Measurements from ENCODE around the gene TRIM72.

- TF ChIP-seq POLR2AphosphoS5 (IDR thresholded peaks at IDR 0.05), result no peak
- TF ChIP-seq CTCF (IDR thresholded peaks at IDR 0.05), result no peak
- no peak for TF ChIP-seq POLR2A (IDR thresholded peaks at IDR 0.05)
Measured at GRCh38 chr16:31168848-31169247, 45.1 kb upstream of the TRIM72 start.
